Vagina (tissue), 2 donors: ENCODE measurements around the gene RYR1. TPM values are rescaled to one million over a fixed set of nuclear protein-coding genes. Genes with fewer than 3 reads are reported as not detected.

Source experiments
- DNase-seq, 2 donors: peaks; one replicate each; pipeline ENCODE4 v3.0.0-alpha.2; 2017; ENCODE audit errors: extremely low spot score in 2 of 2
- H3K27ac ChIP-seq: fragments of 200-600 bp; sonication (generic); one replicate; pipeline ENCODE4 v1.5.1; 2019
- H3K27me3 ChIP-seq: fragments of 200-600 bp; sonication (generic); one replicate; pipeline ENCODE4 v1.5.1; 2019
- H3K36me3 ChIP-seq, 2 donors: fragments of 200-600 bp; sonication (generic); one replicate each; pipeline ENCODE4 v1.5.1; 2017 to 2019
- H3K4me1 ChIP-seq: fragments of 200-600 bp; sonication (generic); one replicate; pipeline ENCODE4 v1.5.1; 2019
- H3K4me3 ChIP-seq, 2 donors: fragments of 200-600 bp; sonication (generic); 1 replicate in 1 of 2; 2 replicates in 1 of 2; pipeline ENCODE4 v1.5.1; 2016 to 2019
- H3K9me3 ChIP-seq: fragments of 200-600 bp; sonication (generic); one replicate; pipeline ENCODE4 v1.5.1; 2019
- POLR2A ChIP-seq, 2 donors: fragments of 450-650 bp; IDR thresholded peaks; one replicate each; pipeline ENCODE4 v1.6.1; 2017; ENCODE audit warnings: antibody characterized with exemption in 2 of 2, mild to moderate bottlenecking in 2 of 2, moderate library complexity in 2 of 2
- POLR2AphosphoS5 ChIP-seq, 2 donors: sonication (generic); formaldehyde crosslinking; IDR thresholded peaks; one replicate each; pipeline ENCODE4 v1.9.0; 2017; ENCODE audit warnings: antibody characterized with exemption in 2 of 2, mild to moderate bottlenecking in 2 of 2, low read depth in 1 of 2; ENCODE audit not compliant: insufficient read depth in 1 of 2
- intact Hi-C: fragments of 100-400 bp; cut with DNase I; formaldehyde crosslinking; loops from one replicate; pipeline ENCODE4 v1.15.1; 2023
- total RNA-seq: library from RNA; depleted of rRNA; stranded (reverse); fragments of >200 nt; gene quantifications from one replicate; pipeline ENCODE4 v1.2.3, GENCODE V29; 2016
- TF ChIP-seq, protein P1 (sequence below), 3 experiments: fragments of 450-650 bp in 2 of 3; fragments of 200-600 bp in 1 of 3; sonication (generic) in 1 of 3; IDR thresholded peaks; one replicate each; pipeline ENCODE4 v1.5.1; 2017 to 2019; ENCODE audit warnings: antibody characterized with exemption in 3 of 3, mild to moderate bottlenecking in 2 of 3, moderate library complexity in 2 of 3

Gene RYR1
- total RNA-seq, 1 donor from 2014 or later = 1.5 TPM

DNA sequence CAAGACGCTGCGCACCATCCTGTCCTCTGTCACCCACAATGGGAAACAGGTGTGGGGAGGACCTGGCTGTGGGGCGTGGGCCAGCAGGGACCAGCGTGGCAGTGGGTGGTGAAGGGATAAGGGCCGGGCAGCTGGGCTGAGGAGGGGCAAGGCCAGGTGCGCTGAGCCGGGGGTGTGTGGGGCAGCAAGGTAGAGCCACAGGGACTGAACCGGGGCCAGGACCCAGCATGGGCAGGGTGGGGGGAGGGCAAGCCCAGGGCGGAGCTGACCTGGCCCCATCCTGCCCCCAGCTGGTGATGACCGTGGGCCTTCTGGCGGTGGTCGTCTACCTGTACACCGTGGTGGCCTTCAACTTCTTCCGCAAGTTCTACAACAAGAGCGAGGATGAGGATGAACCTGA, 146.6 kb downstream of the RYR1 start:
- no peak for DNase-seq
- Histone ChIP-seq H3K27ac (no peak overlapping the region), H3K36me3 (no peaks in the 10 kb centered on the region), H3K9me3 (no peaks in the 10 kb centered on the region), H3K4me1 (no peaks in the 10 kb centered on the region), H3K27me3 (no peaks in the 10 kb centered on the region), H3K4me3 (no peak overlapping the region)
- intact Hi-C loops = no loop called here
- TF ChIP-seq POLR2AphosphoS5 (IDR thresholded peaks at IDR 0.05; ENCODE audit: insufficient read depth in 1 of 2, low read depth in 1 of 2) (no peak), POLR2A (IDR thresholded peaks at IDR 0.05) (no peak)
- TF ChIP-seq, protein P1, sequence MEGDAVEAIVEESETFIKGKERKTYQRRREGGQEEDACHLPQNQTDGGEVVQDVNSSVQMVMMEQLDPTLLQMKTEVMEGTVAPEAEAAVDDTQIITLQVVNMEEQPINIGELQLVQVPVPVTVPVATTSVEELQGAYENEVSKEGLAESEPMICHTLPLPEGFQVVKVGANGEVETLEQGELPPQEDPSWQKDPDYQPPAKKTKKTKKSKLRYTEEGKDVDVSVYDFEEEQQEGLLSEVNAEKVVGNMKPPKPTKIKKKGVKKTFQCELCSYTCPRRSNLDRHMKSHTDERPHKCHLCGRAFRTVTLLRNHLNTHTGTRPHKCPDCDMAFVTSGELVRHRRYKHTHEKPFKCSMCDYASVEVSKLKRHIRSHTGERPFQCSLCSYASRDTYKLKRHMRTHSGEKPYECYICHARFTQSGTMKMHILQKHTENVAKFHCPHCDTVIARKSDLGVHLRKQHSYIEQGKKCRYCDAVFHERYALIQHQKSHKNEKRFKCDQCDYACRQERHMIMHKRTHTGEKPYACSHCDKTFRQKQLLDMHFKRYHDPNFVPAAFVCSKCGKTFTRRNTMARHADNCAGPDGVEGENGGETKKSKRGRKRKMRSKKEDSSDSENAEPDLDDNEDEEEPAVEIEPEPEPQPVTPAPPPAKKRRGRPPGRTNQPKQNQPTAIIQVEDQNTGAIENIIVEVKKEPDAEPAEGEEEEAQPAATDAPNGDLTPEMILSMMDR (IDR thresholded peaks at IDR 0.05) = no peak

DNA sequence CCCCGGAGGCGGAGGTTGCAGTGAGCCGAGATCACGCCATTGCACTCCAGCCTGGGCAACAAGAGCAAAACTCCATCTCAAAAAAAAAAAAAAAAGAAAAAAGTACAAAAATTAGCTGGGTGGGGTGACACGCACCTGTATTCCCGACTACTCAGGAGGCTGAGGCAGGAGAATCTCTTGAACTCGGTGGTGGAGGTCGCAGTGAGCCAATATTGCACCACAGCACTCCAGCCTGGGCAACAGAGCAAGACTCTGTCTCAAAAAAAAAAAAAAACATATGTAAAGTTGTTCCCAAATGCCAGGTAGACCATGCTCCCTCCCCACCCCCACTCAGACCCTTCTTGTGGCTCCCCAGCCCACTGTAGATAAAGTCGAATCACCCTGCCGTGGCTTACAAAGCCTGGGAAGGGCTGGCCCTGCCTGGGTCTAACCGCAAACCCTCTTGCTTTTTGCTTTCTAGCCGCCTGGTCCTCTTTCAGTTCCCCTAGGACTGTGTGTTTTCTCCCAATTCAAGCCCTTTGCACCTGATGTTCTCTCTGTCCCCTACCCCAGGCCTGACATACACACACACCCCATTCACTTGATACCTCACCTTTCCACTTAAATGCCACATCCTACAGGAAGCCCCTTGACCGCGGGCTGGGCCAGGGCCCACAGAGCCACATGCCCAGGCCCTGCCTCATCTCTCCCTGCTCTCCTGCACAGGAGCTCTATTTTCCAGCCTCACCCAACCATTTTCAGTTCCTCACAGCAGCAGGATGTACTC, 149.9 kb downstream of the RYR1 start:
- H3K27me3 ChIP-seq = no peaks in the 10 kb centered on the region
- intact Hi-C loops = no loop called here
- DNase-seq = no peak
- no peaks in the 10 kb centered on the region for H3K9me3 ChIP-seq
- H3K4me3 ChIP-seq = no peak overlapping the region
- no peak for TF ChIP-seq POLR2AphosphoS5 (IDR thresholded peaks at IDR 0.05; ENCODE audit: insufficient read depth in 1 of 2, low read depth in 1 of 2)
- no peak for TF ChIP-seq POLR2A (IDR thresholded peaks at IDR 0.05)
- TF ChIP-seq, protein P1 (IDR thresholded peaks at IDR 0.05) = no peak
- H3K4me1 ChIP-seq = no peaks in the 10 kb centered on the region
- no peak overlapping the region for H3K27ac ChIP-seq
- no peaks in the 10 kb centered on the region for H3K36me3 ChIP-seq

DNA sequence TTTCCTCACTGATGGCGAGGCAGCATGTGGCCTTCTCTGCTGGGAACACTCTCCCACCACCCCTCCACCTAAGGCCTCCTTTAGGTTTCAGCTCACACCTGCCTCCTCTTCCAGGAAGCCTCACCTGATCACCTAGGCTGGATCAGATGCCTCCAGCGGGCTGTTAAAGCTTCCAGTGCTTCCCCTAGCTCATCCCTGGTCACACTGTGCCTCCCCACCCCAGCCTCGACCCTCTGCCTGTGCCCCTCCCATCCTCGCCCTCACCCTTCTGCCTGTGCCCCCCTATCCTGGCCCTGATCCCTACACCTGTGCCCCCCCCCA, 150.5 kb downstream of the RYR1 start:
- no peaks in the 10 kb centered on the region for H3K36me3 ChIP-seq
- no peaks in the 10 kb centered on the region for H3K27me3 ChIP-seq
- H3K27ac ChIP-seq = no peak overlapping the region
- no peak overlapping the region for H3K4me3 ChIP-seq
- TF ChIP-seq POLR2AphosphoS5 (IDR thresholded peaks at IDR 0.05; ENCODE audit: insufficient read depth in 1 of 2, low read depth in 1 of 2) = no peak
- TF ChIP-seq, protein P1 (IDR thresholded peaks at IDR 0.05) = no peak
- no peak for TF ChIP-seq POLR2A (IDR thresholded peaks at IDR 0.05)
- DNase-seq = no peak
- no peaks in the 10 kb centered on the region for H3K9me3 ChIP-seq
- H3K4me1 ChIP-seq = no peaks in the 10 kb centered on the region
- intact Hi-C loops = no loop called here

DNA sequence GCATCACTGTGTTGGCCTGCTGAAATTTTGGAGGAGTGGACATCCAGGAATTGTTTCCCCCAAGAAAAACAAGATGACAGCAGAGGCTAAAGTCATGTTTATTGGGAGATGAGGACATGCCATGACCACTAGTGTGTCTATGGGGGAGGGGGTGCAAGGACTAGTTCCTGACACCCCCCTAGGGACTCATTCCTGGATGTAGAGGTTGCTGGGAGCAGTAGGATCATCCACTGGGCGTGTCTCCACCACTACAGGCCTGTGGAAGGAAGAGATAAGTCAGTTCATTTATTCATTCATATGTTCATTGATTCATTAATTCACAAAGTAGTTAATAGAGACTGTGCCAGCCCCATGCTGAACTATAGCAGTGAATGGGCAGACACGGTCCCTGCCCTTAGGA, 154.1 kb downstream of the RYR1 start:
- intact Hi-C loops = no loop called here
- DNase-seq = peak in 1 of 2 donors; percentile 47
- Histone ChIP-seq H3K27me3 (no peaks in the 10 kb centered on the region), H3K36me3 (no peaks in the 10 kb centered on the region), H3K27ac (no peak overlapping the region), H3K4me3 (no peak overlapping the region), H3K9me3 (no peaks in the 10 kb centered on the region), H3K4me1 (no peaks in the 10 kb centered on the region)
- no peak for TF ChIP-seq POLR2A (IDR thresholded peaks at IDR 0.05)
- TF ChIP-seq, protein P1 (IDR thresholded peaks at IDR 0.05) = no peak

DNA sequence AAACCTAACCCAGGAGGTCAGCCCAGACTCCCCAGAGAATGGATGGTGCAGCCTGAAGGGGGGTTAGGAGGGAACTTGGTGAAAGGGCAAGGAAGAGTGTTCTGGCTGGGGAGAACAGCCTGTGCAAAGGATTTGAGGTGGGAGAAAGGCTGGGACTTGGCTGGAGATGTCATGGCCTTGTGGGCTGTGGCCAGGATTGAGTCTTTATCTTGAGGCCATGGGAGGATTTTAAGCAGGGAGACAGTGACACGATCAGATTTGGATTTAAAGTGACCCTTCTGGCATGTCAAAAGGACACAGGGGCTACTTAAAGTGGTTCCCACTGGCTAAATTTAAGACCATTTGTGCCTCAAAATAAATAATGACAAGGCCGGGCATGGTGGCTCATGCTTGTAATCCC, 154.6 kb downstream of the RYR1 start:
- no peaks in the 10 kb centered on the region for H3K27me3 ChIP-seq
- intact Hi-C loops = no loop called here
- no peaks in the 10 kb centered on the region for H3K36me3 ChIP-seq
- H3K4me1 ChIP-seq = no peaks in the 10 kb centered on the region
- H3K27ac ChIP-seq = no peak overlapping the region
- TF ChIP-seq, protein P1 (IDR thresholded peaks at IDR 0.05) = no peak
- TF ChIP-seq POLR2A (IDR thresholded peaks at IDR 0.05) (no peak), POLR2AphosphoS5 (IDR thresholded peaks at IDR 0.05; ENCODE audit: insufficient read depth in 1 of 2, low read depth in 1 of 2) (no peak)
- no peaks in the 10 kb centered on the region for H3K9me3 ChIP-seq
- H3K4me3 ChIP-seq = no peak overlapping the region
- no peak for DNase-seq
